Prostate gland (tissue), 2 donors: ENCODE measurements around the gene CSF3. TPM values are rescaled to one million over a fixed set of nuclear protein-coding genes. Genes with fewer than 3 reads are reported as not detected.

Experiments used
- DNase-seq: peaks from one replicate; pipeline ENCODE4 v3.0.0-alpha.2; 2019; ENCODE audit warnings: low spot score
- H3K27ac ChIP-seq, 2 donors: fragments of 200-600 bp; sonication (generic); 2 replicates each; pipeline ENCODE4 v1.5.1; 2017 to 2019
- H3K27me3 ChIP-seq: fragments of 200-600 bp; sonication (generic); replicated peaks from 2 replicates; pipeline ENCODE4 v1.5.1; 2019; ENCODE audit not compliant: insufficient read depth
- H3K36me3 ChIP-seq, 2 donors: fragments of 200-600 bp; sonication (generic); 1 replicate in 1 of 2; 2 replicates in 1 of 2; pipeline versions ENCODE4 v1.5.1 to v1.8.1; 2017 to 2019
- H3K4me1 ChIP-seq: fragments of 200-600 bp; sonication (generic); replicated peaks from 2 replicates; pipeline ENCODE4 v1.5.1; 2019
- H3K4me3 ChIP-seq, 2 donors: fragments of 200-600 bp; sonication (generic); 2 replicates each; pipeline ENCODE4 v1.5.1; 2017 to 2019
- H3K9me3 ChIP-seq: fragments of 200-600 bp; sonication (generic); 2 replicates; pipeline ENCODE4 v1.5.1; 2017
- POLR2A ChIP-seq: fragments of 450-650 bp; IDR thresholded peaks from one replicate; pipeline ENCODE4 v1.6.1; 2016; ENCODE audit warnings: antibody characterized with exemption, mild to moderate bottlenecking
- POLR2AphosphoS5 ChIP-seq: sonication (generic); formaldehyde crosslinking; IDR thresholded peaks from one replicate; pipeline ENCODE4 v1.6.1; 2017; ENCODE audit warnings: antibody characterized with exemption
- WGBS: methylation state at CpG from one replicate; pipeline ENCODE4 v1.1.5; 2018; 5-methylcytosine and 5-hydroxymethylcytosine counted together
- intact Hi-C: fragments of 100-400 bp; cut with DNase I; formaldehyde crosslinking; loops from one replicate; pipeline ENCODE4 v1.14.2; 2022
- total RNA-seq, 2 donors: library from RNA; depleted of rRNA; stranded (reverse); fragments of >200 nt; gene quantifications; one replicate each; pipeline ENCODE4 v1.1.0, GENCODE V29; 2016
- TF ChIP-seq, protein P1 (sequence below), 4 experiments: fragments of 200-600 bp in 2 of 4; fragments of 450-650 bp in 2 of 4; sonication (generic) in 2 of 4; IDR thresholded peaks; 1 replicate in 3 of 4; 2 replicates in 1 of 4; pipeline ENCODE4 v1.5.1; 2016 to 2019; ENCODE audit warnings: antibody characterized with exemption in 4 of 4, mild to moderate bottlenecking in 2 of 4, moderate library complexity in 2 of 4

The CSF3 gene
- total RNA-seq, 2 donors from 2014 or later = 0.41 to 2.2 TPM

- DNase-seq = peak; percentile 62
- Histone ChIP-seq H3K9me3 (no peaks in the 10 kb centered on the region), H3K27ac (peak overlapping the region; percentile 5 to 52), H3K4me1 (peaks cover 20% of the 10 kb centered on the region), H3K27me3 (no peaks in the 10 kb centered on the region), H3K4me3 (no peak overlapping the region), H3K36me3 (peaks cover 5 to 7% of the 10 kb centered on the region in 2 donors)
- TF ChIP-seq POLR2AphosphoS5 = peak; percentile 22
- TF ChIP-seq, protein P1, sequence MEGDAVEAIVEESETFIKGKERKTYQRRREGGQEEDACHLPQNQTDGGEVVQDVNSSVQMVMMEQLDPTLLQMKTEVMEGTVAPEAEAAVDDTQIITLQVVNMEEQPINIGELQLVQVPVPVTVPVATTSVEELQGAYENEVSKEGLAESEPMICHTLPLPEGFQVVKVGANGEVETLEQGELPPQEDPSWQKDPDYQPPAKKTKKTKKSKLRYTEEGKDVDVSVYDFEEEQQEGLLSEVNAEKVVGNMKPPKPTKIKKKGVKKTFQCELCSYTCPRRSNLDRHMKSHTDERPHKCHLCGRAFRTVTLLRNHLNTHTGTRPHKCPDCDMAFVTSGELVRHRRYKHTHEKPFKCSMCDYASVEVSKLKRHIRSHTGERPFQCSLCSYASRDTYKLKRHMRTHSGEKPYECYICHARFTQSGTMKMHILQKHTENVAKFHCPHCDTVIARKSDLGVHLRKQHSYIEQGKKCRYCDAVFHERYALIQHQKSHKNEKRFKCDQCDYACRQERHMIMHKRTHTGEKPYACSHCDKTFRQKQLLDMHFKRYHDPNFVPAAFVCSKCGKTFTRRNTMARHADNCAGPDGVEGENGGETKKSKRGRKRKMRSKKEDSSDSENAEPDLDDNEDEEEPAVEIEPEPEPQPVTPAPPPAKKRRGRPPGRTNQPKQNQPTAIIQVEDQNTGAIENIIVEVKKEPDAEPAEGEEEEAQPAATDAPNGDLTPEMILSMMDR (IDR thresholded peaks at IDR 0.05) = no peak
- 41% methylated on average over 22 of the region's 22 CpGs for WGBS
- intact Hi-C loops = loop anchor here (5.0 kb wide), 2 partner anchors 51 to 151 kb away; partner anchors contain the start of gene RAPGEFL1
Measured at GRCh38 chr17:40025991-40026815, 11.0 kb downstream of the CSF3 start.

DNA sequence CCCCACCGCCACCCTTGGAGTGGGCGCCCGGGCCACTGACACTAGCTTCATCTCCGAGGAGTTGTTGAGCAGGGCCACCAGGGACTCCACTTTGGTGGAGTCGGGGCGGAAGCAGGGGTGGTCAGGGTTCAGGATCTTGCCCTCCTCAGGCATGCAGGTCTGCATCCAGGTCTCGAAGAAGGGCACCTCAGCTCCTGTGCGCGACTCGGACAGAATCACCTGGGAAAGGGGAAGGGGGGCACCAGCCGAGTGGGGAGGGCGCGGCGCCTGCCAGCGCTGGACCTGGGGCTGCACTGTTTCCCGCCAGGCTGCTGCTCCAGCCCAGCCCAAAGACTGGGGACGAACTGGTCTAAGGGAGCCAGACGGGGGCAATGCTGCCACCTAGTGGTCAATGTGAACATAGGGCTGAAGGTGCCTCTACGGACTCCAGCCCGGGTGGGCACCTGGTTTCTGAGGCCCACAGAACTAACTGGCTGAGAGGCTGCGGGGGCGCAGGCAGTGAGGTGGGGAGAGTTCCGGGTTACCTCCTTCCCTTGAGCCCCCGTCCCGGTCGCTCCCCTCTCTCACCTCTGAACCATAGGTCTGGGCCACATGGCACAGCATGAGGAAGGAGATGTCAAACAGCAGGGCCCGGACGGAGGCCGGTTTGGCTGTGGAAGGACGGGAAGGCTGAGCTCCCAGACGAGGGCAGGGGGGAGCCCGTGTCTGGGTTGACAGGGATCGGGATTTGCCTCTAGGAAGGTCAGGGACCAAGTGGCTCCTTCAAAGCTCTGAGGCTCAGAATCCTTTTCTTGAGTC lies 11.8 kb downstream of the CSF3 start:
- Histone ChIP-seq H3K4me3 (no peak overlapping the region), H3K27ac (peak overlapping the region; percentile 5 to 52), H3K9me3 (no peaks in the 10 kb centered on the region), H3K36me3 (peaks cover 5 to 11% of the 10 kb centered on the region in 2 donors), H3K4me1 (peaks cover 20% of the 10 kb centered on the region), H3K27me3 (no peaks in the 10 kb centered on the region)
- peak; percentile 82 for DNase-seq
- TF ChIP-seq, protein P1 (IDR thresholded peaks at IDR 0.05) = peak; percentile 89 to 93 (median 91)
- TF ChIP-seq POLR2A (no peak), POLR2AphosphoS5 (peak; percentile 55)
- intact Hi-C loops = loop anchor here (5.0 kb wide), 2 partner anchors 50 to 150 kb away; partner anchors contain the start of gene RAPGEFL1
- 28% methylated on average over 32 of the region's 33 CpGs for WGBS

GRCh38 chr17:40027614-40028012 lies 12.4 kb downstream of the CSF3 start:
- Histone ChIP-seq H3K4me3 (no peak overlapping the region), H3K4me1 (peaks cover 20% of the 10 kb centered on the region), H3K36me3 (peaks cover 5 to 12% of the 10 kb centered on the region in 2 donors), H3K27me3 (no peaks in the 10 kb centered on the region), H3K9me3 (no peaks in the 10 kb centered on the region), H3K27ac (no peak overlapping the region)
- 78% methylated on average over 5 of the region's 5 CpGs for WGBS
- intact Hi-C loops = loop anchor here (5.0 kb wide), 2 partner anchors 50 to 150 kb away; partner anchors contain the start of gene RAPGEFL1
- TF ChIP-seq POLR2AphosphoS5 = no peak
- no peak for TF ChIP-seq POLR2A
- TF ChIP-seq, protein P1 (IDR thresholded peaks at IDR 0.05) = no peak
- no peak for DNase-seq

DNA sequence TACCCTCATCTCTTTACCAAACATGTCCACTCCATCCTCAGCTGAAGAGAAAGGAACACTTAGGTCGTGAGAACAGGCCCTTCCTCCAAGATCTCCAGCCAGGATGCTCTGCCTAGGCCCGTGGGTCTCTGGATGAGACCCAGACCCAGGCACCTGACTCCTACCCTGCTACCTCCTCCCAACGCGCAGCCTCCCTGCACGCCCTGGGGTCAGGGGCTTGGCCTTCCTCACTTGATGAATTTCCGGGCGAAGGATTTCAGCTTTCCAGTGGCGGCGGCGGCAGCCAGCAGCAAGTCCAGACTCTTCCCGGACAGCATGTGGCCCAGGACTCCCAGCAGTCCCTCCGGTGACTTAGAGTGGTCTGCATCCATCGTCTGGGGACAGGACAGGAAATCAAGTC lies 13.4 kb downstream of the CSF3 start:
- peaks cover 14% of the 10 kb centered on the region for H3K4me1 ChIP-seq
- H3K4me3 ChIP-seq = no peak overlapping the region
- H3K27me3 ChIP-seq = no peaks in the 10 kb centered on the region
- no peak for DNase-seq
- intact Hi-C loops = loop anchor here (5.0 kb wide), 2 partner anchors 49 to 149 kb away; partner anchors contain the start of gene RAPGEFL1
- no peak overlapping the region for H3K27ac ChIP-seq
- peaks cover 5 to 18% of the 10 kb centered on the region in 2 donors for H3K36me3 ChIP-seq
- WGBS = 90% methylated on average over 13 of the region's 13 CpGs
- no peaks in the 10 kb centered on the region for H3K9me3 ChIP-seq
- TF ChIP-seq POLR2A (no peak), POLR2AphosphoS5 (no peak)
- TF ChIP-seq, protein P1 (IDR thresholded peaks at IDR 0.05) = no peak
